Bronchial epithelial cell (primary cell): Measurements from ENCODE around the gene TCHHL1. TPM values are rescaled to one million over a fixed set of nuclear protein-coding genes. Genes with fewer than 3 reads are reported as not detected.

Experiments used
- DNase-seq: peaks from one replicate; pipeline ENCODE4 v3.0.0-alpha.2; 2010; ENCODE audit warnings: low read depth
- FAIRE-seq: peaks from 2 replicates; lab custom pipeline; 2011; peaks lifted over from hg19 to GRCh38; lab: Jason Lieb, UNC
- H3K27me3 ChIP-seq: 2 replicates; pipeline ENCODE4 v1.5.1; 2011; ENCODE audit warnings: low read length; ENCODE audit not compliant: control insufficient read depth, insufficient read depth
- H3K36me3 ChIP-seq: 2 replicates; pipeline ENCODE4 v1.5.1; 2011; ENCODE audit warnings: low read length; ENCODE audit not compliant: control insufficient read depth, insufficient read depth
- H3K4me3 ChIP-seq: 2 replicates; pipeline ENCODE4 v1.5.1; 2011; ENCODE audit warnings: mild to moderate bottlenecking, low read depth, low read length, control low read depth
- CTCF ChIP-seq: IDR thresholded peaks from 2 replicates; pipeline ENCODE4 v1.5.1; 2011; ENCODE audit warnings: mild to moderate bottlenecking, moderate library complexity, low read length, control low read depth, inconsistent platforms; ENCODE audit not compliant: insufficient read depth, severe bottlenecking
- total RNA-seq: library from RNA; depleted of rRNA; stranded (reverse); fragments of >200 nt; gene quantifications from 2 replicates; pipeline ENCODE4 v1.2.1, GENCODE V29; 2014

The TCHHL1 gene
- total RNA-seq, 1 donor from 2014 or later = not detected

- no peak for TF ChIP-seq CTCF
- Histone ChIP-seq H3K36me3 (no peaks in the 10 kb centered on the region), H3K4me3 (no peak overlapping the region), H3K27me3 (no peaks in the 10 kb centered on the region)
- FAIRE-seq = no peak
- no peak for DNase-seq
These were observed 45.0 kb downstream of the TCHHL1 start for GRCh38 chr1:152043870-152044269.

GRCh38 chr1:152042030-152042429, 46.8 kb downstream of the TCHHL1 start:
- Histone ChIP-seq H3K4me3 (no peak overlapping the region), H3K27me3 (no peaks in the 10 kb centered on the region), H3K36me3 (no peaks in the 10 kb centered on the region)
- DNase-seq (no peak), FAIRE-seq (no peak)
- no peak for TF ChIP-seq CTCF

- Histone ChIP-seq H3K4me3 (no peak overlapping the region), H3K36me3 (peaks cover 5% of the 10 kb centered on the region), H3K27me3 (no peaks in the 10 kb centered on the region)
- FAIRE-seq (no peak), DNase-seq (no peak)
- no peak for TF ChIP-seq CTCF
These were observed 49.0 kb downstream of the TCHHL1 start for GRCh38 chr1:152039886-152040285.

- TF ChIP-seq CTCF = no peak
- DNase-seq = no peak
- FAIRE-seq = no peak
- H3K36me3 ChIP-seq = peaks cover 8% of the 10 kb centered on the region
- H3K27me3 ChIP-seq = no peaks in the 10 kb centered on the region
- no peak overlapping the region for H3K4me3 ChIP-seq
These were observed 49.4 kb downstream of the TCHHL1 start for GRCh38 chr1:152039461-152039860.

- no peaks in the 10 kb centered on the region for H3K27me3 ChIP-seq
- no peak for TF ChIP-seq CTCF
- no peak for FAIRE-seq
These were observed 50.0 kb downstream of the TCHHL1 start for GRCh38 chr1:152038871-152039270.

More at GRCh38 chr1:152038871-152039270, 50.0 kb downstream of the TCHHL1 start:
- DNase-seq = no peak
- no peak overlapping the region for H3K4me3 ChIP-seq
- H3K36me3 ChIP-seq = peaks cover 12% of the 10 kb centered on the region
